Activated CD4-positive, alpha-beta T cell treated with anti-CD3 and anti-CD28 coated beads, Interleukin-2, Interleukin-6, amounts not matched to agents 100 ng/mL and 50 ng/mL, durations not matched to agents 16 hours and 8 hours (primary cell): ENCODE results near the gene AAMP.
"Not testable (repeated sequence)": the region's sequence is repeated elsewhere in the genome, so short reads cannot be mapped to it uniquely, and the experiment has no call there.

Experiments
- DNase-seq: peaks from one replicate; pipeline ENCODE4 v3.0.0-alpha.2; 2020

The AAMP gene, protein sequence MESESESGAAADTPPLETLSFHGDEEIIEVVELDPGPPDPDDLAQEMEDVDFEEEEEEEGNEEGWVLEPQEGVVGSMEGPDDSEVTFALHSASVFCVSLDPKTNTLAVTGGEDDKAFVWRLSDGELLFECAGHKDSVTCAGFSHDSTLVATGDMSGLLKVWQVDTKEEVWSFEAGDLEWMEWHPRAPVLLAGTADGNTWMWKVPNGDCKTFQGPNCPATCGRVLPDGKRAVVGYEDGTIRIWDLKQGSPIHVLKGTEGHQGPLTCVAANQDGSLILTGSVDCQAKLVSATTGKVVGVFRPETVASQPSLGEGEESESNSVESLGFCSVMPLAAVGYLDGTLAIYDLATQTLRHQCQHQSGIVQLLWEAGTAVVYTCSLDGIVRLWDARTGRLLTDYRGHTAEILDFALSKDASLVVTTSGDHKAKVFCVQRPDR

DNA sequence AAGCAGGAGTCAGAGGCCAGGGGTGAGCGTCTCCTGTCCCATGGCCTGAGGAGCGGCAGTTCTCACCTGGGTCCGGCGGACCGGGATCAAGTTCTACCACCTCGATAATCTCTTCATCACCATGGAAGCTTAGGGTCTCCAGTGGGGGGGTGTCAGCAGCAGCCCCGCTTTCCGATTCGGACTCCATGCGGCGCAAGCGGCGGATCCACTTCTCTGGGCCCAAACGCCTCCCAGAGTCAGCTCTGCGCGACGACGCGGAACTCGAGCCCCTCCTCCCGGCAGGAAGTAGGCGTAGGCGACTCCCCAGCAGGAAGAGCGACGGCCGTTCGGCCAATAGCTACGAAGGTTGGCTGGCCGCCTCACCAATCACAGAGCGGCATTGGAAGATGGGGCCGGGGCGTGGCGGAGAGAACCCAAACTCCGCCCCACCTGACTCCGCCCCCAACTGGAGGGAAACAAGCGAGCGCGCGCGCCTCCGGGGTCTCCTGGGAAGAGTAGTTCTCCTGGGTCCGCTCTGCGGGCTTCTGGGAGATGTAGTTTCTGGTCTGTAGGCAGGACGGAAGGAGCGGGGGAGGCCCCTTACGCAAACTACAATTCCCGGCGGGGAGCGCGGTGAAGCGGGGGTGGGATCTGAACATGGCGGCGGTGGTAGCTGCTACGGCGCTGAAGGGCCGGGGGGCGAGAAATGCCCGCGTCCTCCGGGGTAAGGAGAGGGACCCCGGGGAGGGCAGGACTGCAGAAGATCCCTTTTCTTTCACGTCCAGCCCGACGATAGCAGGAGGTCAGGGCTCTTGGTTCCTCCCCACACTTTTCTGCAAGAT is at the start of gene AAMP, which contains the start of gene PNKD:
AAMP (minus strand) TSS at position 238 of the 821 bp plus-strand sequence; CDS start at position 187, 51 bp downstream.
PNKD (plus strand) TSS at position 620 of the 821 bp plus-strand sequence; CDS start at position 637, 17 bp downstream.
- DNase-seq = peak; percentile 100

DNA sequence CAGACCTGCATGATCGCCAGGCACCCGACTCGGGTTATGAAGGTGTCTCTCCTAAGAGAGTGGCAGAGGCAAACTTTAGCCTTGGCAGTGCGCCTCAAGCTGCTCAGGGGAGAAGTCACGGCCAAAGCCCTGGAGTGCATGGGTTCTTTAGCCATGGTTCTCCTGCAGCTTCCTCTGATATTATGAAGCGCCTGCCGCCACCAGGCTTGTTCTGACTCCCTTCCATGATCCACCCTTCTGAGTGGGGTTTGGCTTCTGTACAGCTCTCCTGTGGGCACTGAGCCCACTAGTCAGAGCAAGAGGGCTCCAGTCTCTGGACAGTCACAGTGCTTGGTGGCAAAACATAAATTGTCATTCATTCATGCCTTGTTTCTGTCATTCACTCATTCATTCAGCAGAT is 48.3 kb upstream of the AAMP start:
- DNase-seq = no peak

DNA sequence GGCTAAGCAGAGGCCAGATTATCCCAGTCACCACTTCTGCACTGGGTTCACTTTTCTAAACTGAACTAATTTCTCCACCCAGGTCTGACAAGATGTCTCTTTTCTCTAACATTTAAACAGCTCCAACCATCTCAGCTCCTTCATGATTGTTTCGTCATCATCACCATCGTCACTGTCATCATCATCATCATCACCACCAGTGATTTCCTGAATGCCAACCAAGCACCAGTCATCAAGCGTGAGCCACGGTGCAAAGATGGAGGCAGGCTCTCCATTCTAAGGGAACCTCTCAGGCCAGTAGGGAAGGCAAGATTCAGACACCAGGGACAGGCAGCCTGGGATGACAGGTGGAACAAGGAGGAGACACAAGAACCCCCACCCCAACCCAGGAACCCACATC is 47.9 kb upstream of the AAMP start:
- DNase-seq = no peak

DNA sequence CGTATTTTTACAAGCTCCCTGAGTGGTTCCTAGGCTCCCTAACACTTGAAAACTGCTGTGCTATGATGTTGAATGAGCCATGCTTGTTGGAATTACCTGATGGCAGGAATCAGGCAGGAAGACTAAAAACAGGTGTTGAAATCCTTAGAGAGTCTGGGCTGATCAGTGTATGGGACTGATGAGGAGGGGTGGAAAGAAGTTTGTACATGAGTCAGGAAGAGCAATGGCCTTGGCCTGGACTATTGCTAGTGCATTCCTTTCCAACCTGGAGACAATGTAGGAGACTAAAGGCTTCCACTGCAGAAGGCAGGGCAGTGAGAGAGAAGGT is 47.3 kb upstream of the AAMP start:
- no peak for DNase-seq

DNA sequence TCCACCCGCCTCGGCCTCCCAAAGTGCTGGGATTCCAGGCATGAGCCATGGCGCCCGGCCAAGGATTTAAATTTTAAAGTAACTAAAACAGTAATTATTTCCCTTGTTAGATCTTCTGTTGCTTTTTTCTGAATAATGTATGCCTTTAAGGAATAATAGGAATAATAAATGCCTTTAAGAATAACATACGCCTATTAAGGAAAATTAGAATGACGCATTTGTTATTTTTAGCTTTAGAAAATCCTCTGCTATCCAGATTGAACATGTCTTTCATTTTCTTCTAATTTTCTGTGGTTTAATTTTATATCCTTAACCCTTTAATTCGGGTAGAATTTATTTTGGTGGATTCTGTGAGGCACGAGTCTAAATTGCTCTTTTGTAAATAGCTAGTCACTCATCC is 45.5 kb upstream of the AAMP start:
- no peak for DNase-seq

DNA sequence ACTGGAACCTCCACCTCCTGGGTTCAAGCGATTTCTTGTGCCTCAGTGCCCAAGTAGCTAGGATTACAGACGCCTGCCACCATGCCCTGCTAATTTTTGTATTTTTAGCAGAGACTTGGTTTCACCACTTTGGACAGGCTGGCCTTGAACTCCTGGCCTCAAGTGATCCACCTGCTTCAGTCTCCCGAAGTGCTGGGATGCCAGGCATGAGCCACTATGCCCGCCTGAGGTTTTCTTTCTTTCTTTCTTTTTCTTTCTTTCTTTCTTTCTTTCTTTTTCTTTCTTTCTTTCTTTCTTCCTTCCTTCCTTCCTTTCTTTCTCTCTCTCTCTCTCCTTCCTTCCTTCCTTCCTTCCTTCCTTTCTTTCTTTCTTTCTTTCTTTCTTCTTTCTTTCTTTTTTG is 44.8 kb upstream of the AAMP start:
- not testable (repeated sequence) for DNase-seq

DNA sequence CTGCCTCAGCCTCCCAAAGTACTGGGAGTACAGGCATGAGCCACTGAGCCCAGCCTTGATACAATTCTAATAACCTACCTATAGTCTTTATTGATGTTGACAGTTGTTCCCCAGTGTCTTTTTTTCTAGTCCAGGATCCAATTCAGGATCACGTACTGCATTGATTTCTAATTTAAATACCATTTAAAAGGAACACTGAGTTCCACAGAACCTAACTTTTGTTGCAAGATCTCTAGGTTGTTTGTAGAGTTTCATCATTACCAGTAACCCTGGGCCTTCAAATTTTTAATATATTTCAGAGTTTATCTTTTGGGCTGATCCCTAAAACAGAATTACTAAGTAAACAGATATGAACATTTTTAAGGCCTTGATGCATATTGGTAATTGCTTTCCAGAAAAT is 43.4 kb upstream of the AAMP start:
- DNase-seq = no peak

DNA sequence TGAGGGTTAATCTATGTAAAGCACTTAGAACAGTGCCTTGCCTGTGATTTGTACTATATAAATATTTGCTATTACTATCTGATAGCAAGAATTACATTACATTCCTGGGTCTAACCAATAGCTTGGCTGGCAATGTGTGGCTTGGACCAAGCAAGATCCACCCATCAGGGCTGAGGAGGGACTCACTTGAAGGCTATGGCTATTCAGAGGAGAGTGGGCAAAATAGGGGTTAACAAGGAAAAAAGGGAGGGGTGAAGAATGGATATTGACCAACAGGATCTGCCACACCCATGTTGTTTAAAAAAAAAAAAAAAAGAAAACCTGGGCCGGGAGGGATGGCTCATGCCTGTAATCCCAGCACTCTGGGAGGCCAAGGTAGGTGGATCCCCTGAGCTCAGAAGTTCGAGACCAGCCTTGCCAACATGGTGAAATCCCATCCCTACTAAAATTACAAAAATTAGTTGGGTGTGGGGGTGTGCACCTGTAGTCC is 42.4 kb upstream of the AAMP start:
- DNase-seq = no peak

DNA sequence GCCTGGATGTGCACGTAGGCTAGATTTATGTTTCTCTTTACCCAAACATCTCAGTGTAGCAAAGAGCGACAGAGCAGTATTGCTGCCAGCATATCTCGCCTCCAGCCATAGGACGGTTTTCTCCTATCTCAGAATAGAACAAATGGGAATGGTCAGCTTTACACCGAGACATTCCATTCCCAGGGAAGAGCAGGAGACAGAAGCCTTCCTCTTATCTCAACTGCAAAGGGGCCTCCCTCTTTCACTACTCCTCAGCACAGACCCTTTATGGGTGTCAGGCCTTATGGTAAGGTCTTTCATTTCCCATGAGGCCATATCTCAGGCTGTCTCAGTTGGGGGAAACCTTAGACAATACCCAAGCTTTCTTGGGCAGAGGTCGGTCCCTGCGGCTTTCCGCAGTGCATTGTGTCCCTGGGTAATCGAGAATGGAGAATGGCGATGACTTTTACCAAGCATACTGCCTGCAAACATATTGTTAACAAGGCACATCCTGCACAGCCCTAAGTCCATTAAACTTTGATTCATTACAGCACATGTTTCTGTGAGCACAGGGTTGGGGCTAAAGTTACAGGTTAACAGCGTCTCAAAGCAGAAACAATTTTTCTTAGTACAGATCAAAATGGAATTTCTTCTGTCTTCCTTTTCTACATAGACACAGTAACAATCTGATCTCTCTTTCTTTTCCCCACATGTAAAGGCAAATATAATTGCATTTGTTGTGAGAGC is 41.8 kb upstream of the AAMP start:
- not testable (repeated sequence) for DNase-seq

DNA sequence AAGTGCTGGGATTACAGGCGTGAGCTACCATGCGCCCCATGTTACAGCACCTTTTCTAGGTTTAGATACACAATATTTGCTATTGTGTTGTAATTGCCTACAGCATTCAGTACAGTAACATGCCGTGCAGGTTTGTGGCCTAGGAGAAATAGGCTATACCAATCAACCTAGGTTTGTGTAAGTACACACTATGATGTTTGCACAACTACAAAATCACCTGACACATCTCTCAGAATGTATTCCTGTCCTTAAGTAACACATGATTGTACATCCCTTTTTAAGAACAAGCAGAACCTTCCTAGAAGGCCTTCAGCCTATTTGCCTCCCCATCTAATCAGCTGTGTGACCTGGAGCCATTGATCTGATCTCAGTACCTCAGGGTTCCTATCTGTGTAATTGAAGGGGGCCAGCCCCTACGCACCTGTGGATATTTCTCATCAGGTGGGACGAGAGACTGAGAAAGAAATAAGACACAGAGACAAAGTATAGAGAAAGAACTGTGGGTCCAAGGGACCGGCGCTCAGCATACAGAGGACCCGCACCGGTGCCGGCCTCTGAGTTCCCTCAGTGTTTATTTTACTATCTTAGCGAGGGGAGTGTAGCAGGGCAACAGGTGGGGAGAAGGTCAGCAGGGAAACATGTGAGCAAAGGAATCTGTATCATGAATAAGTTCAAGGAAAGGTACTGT is 41.1 kb upstream of the AAMP start:
- DNase-seq = no peak

DNA sequence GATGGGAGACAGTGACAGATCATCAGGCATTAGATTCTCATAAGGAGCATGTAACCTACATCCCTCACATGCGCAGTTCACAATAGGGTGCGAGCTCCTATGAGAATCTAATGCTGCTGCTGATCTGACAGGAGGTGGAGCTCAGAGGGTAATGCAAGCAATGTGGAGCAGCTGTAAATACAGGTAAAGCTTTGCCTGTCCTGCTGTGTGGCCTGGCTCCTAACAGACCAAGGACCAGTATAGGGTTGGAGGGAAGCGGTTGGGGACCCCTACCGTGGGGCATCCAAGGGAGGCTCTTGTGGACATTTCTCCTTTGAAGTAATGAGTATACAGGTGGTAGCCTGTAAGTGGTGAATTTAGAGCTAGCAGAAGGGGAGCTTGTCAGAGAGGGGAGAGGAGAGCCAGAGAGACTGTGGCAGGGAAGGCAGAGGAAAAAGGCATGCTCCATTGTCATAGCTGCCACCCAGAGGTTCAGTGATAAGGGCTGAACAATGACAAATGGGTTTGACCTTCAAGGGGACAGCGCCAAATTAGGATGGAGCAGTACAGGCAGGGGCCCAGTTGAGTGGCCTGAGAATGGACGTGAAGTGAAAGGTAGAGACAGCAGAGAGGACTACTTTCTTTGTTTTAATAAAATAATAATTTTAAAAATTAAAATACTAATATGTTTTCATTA is 37.6 kb upstream of the AAMP start:
- DNase-seq = no peak

DNA sequence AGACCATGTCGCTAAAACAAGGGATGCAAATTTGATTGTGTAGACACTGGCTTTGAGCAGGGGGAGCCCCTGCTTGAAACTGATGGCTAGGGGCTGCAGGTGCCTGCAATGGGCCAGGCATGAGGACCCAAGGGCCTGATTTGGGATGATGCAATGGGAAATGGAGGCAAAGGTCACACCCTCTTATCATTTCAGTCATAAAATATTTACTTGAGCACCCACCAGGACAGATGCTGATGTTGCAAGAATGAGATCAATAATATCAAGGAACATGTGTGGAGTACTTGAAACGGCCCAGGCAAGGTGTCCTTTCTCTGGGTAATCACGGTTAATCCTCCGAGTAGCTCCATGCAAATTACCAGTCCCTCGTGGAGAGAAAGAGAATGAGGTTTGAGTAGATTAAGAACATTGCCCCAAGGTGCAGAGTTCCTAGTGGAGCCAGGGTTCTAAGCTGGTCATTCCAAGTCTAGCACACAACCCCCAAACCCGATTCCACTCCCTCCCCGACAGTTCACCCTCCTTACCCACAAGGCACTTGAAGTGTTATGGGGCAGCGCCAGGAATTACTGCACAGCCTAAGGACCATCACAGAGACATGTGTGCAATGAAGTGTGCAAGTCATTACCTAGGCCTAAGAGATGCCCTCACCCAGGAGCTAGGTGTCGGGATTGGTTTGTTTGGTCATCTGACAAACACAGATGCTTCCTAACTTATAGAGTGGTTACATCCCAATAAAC is 36.4 kb upstream of the AAMP start:
- DNase-seq = no peak

DNA sequence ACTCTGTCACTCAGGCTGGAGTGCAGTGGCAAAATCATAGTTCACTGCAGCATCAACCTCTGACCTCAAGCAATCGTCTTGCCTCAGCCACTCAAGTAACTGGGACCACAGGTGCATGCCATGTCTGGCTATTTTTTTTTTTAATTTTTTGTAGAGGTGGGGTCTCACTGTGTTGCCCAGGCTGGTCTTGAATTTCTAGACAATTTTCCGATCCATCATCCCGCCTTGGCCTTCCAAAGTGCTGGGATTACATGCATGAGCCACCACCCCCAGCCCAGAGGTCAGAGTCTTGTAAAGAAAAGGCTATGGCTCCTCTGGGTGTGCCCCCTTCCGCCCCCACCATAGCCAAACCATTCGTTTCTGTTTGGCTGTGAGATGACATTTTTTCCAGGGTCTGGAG is 35.4 kb upstream of the AAMP start:
- no peak for DNase-seq

DNA sequence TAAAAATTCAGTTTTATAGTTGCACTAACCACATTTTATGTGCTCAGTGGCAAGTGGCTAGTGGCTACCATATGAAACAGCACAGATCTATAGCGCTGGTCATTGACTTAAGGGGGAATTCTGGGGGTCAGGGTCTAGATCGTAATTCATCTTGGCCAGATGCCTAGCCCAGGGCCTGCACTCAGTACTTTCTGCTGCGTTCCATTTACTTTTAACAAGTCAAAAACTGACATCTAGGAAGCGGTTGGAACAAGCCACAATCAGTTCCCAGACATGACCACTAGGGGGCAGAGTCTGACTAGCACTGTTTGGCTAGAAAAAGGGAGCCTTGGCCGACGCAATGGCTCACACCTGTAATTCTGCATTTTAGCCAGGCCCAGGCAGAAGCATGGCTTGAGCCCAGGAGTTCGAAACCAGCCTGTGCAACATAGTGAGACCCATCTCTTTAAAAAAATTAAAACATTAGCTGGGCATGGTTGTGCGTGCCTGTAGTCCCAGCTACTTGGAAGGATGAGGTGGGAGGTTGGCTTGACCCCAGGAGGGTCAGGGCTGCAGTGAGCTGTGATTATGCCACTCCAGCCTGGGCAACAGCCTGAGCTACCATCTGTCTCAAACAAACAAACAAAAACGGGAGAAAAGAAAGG is 31.4 kb upstream of the AAMP start:
- DNase-seq = peak; percentile 94

DNA sequence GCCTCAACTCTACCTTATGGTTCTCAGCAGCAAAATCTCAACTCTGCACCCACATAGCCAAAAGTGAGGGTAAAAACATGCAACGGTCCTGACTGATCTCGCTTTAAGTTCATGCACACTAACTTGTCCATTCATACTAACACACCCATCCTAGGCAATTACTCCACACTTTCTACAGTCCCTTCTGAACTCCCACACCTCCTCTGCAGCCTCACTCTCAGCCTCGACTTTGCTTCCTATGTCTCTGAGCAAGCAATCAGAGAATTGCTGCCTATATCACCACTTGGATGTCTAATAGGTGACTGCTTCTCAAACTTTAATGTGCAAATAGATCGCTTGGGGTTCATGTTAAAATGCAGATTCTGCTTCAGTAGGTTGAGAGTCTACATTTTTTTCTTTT is 30.2 kb upstream of the AAMP start:
- DNase-seq = no peak

DNA sequence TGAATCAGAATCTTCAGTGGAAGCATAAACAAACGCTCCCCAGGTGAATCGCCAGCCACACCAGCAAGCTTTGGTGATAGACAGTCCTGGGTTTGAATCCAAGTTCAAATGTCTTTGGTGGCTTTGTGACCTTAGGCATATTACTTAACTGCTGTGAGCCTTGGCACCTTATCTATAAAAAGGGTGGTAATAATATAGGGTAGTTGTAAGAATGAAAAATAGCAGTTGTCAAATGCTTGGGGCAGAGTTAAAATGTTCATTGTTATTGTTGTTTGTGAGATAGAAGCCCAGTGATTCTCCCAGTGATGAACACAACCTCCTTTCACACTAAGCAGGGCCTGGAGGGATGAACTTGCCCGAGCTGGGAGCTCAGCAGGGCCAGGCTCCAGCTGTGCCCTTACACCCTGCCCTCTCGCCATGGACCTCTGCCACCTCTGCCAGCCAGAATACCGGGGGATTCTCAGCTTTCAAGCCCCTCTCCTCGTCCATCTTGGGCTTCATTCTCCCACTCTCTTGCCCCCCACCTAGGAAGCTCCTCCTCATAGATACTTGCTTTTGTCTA is 28.5 kb upstream of the AAMP start:
- no peak for DNase-seq

DNA sequence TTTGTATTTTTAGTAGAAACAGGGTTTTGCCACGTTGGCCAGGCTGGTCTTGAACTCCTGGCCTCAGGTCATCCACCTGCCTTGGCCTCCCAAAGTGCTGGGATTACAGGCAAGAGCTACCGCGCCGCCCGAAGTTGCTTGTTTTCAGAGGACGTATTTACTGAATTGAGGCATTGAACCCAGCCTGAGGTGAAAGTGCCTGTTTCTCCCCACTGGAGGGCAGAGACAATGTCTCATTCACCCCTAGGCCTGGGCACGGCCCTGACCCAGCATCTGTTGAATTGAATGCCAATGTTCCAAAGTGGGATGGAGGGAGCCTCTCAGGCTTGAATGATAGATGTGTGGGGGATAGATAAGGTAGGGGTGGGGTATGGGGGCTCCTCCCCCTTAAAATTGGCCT is 26.9 kb upstream of the AAMP start:
- DNase-seq = no peak

DNA sequence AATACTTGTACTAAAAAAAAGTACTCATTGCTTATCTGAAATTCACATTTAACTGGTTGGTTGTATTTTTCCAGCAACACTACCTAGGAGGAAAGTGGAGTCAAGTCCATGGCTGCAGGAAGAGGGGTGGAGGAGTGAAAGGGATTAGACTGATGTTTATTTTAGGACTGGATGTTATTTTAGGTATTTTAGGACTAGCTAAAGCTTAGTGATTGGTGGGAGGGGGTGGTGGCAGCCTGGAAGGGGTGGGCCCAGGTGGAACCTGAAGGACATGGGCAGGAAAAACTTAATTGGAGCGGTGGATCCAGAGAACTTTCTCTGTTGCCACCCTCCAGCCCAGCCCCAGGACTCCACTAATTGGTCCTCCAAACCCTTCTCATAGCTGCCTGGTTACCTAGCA is 26.3 kb upstream of the AAMP start:
- DNase-seq = no peak

DNA sequence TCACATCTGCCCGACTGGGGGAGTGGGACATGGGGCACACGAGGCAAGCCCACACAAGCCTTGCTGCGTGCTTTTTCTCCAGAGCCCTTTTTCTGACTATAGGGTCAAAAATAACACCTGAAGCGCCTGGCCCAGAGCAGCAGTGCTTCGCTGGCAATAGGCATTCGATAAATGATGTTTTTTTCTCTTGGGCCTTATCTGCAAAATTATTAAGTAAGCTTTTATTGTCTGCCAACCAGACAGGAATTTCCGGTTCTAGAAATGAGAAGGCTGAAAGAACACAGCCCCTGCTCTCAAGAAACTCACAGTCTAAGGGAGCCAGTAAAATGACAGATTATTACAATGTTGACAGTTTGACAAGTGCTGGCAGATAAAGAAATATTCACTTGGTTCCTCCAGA is 25.1 kb upstream of the AAMP start:
- DNase-seq = no peak

DNA sequence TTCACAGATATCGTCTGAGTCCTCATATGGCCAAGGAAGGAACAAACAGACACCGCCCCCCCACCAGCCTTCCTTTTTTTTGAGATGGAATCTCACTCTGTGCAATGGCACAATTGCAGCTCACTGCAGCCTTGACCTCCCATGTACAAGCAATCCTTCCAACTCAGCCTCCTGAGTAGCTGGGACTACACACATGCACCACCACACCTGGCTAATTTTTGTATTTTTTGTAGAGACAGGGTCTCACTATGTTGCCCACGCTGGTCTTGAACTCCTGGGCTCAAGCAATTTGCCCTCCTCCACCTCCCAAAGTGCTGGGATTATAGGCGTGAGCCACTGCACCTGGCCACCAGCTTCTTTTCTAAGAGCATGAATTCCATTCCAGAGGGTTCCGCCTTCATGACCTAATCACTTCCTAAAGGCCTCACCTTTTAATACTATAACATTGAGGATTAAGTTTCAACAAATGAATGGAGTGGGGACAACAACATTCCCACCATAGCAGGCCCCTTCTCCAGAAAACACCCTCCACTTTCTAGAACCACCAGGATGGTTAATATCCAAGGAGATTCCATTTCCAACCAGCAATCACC is 24.6 kb upstream of the AAMP start:
- no peak for DNase-seq
